GM23248 (cell line): ENCODE data around the gene DDX59. TPM values are rescaled to one million over a fixed set of nuclear protein-coding genes. Genes with fewer than 3 reads are reported as not detected.

Experiments used
- DNase-seq: peaks from one replicate; pipeline ENCODE4 v3.0.0-alpha.2; 2015
- H2AFZ ChIP-seq: fragments of 200-600 bp; sonication (generic); 2 replicates; pipeline ENCODE4 v1.6.1; 2016; ENCODE audit warnings: antibody characterized with exemption
- H3F3A ChIP-seq: fragments of 200-600 bp; sonication (generic); 2 replicates; pipeline ENCODE4 v1.6.1; 2016; ENCODE audit warnings: mild to moderate bottlenecking, antibody characterized with exemption, mixed run types; ENCODE audit not compliant: insufficient read depth
- H3K27ac ChIP-seq: fragments of 200-600 bp; sonication (generic); 2 replicates; pipeline ENCODE4 v1.5.1; 2016; ENCODE audit warnings: mild to moderate bottlenecking
- H3K27me3 ChIP-seq: fragments of 200-600 bp; sonication (generic); replicated peaks from 2 replicates; pipeline ENCODE4 v1.6.1; 2016; ENCODE audit warnings: mild to moderate bottlenecking; ENCODE audit not compliant: insufficient read depth
- H3K36me3 ChIP-seq: fragments of 200-600 bp; sonication (generic); 2 replicates; pipeline ENCODE4 v1.6.1; 2016; ENCODE audit warnings: low read depth, mild to moderate bottlenecking
- H3K4me1 ChIP-seq: fragments of 200-600 bp; sonication (generic); 2 replicates; pipeline ENCODE4 v1.6.1; 2016; ENCODE audit warnings: mild to moderate bottlenecking; ENCODE audit not compliant: insufficient read depth
- H3K4me2 ChIP-seq: fragments of 200-600 bp; sonication (generic); one replicate; pipeline ENCODE4 v1.6.1; 2016; ENCODE audit warnings: mild to moderate bottlenecking; ENCODE audit not compliant: unreplicated experiment
- H3K4me3 ChIP-seq: fragments of 200-600 bp; sonication (generic); 2 replicates; pipeline ENCODE4 v1.5.1; 2016; ENCODE audit warnings: mild to moderate bottlenecking
- H3K79me2 ChIP-seq: fragments of 200-600 bp; sonication (generic); 2 replicates; pipeline ENCODE4 v1.6.1; 2016; ENCODE audit warnings: mild to moderate bottlenecking; ENCODE audit not compliant: insufficient read depth
- H3K9ac ChIP-seq: fragments of 200-600 bp; sonication (generic); 2 replicates; pipeline ENCODE4 v1.6.1; 2016; ENCODE audit warnings: mild to moderate bottlenecking
- H3K9me2 ChIP-seq: fragments of 200-600 bp; sonication (generic); 2 replicates; pipeline ENCODE4 v1.6.1; 2016; ENCODE audit warnings: mixed run types, mild to moderate bottlenecking, moderate library complexity; ENCODE audit not compliant: insufficient read depth
- H3K9me3 ChIP-seq: fragments of 200-600 bp; sonication (generic); one replicate; pipeline ENCODE4 v1.6.1; 2017; ENCODE audit warnings: low read depth
- H4K20me1 ChIP-seq: fragments of 200-600 bp; sonication (generic); 2 replicates; pipeline ENCODE4 v1.6.0; 2016; ENCODE audit not compliant: insufficient read depth
- EZH2 ChIP-seq: fragments of 200-600 bp; sonication (generic); IDR thresholded peaks from 2 replicates; pipeline ENCODE4 v1.6.1; 2018; ENCODE audit warnings: antibody characterized with exemption, mild to moderate bottlenecking; ENCODE audit not compliant: insufficient read depth, poor library complexity, severe bottlenecking
- EZH2phosphoT487 ChIP-seq: fragments of 200-600 bp; sonication (generic); IDR thresholded peaks from 2 replicates; pipeline ENCODE4 v1.6.1; 2018; ENCODE audit warnings: antibody characterized with exemption, moderate library complexity, mild to moderate bottlenecking, low read depth; ENCODE audit not compliant: insufficient read depth
- WGBS, 2 experiments: methylation state at CpG; one replicate each; pipeline ENCODE4 v1.1.6; 2015 to 2017; ENCODE audit warnings: low lambda C conversion rate in 2 of 2, low coverage in 1 of 2; ENCODE audit errors: missing lambda C conversion rate in 2 of 2; 5-methylcytosine and 5-hydroxymethylcytosine counted together
- in situ Hi-C: fragments of 300-500 bp; cut with MboI; formaldehyde crosslinking; loops from 2 replicates; pipeline ENCODE4 v1.15.0; 2020
- polyA plus RNA-seq: library from polyadenylated mRNA; unstranded; fragments of >200 nt; fragmentation: Nextera tagmentation; extraction: Ambion mirVana; gene quantifications from 2 replicates; pipeline ENCODE4 v1.2.1, GENCODE V29; 2016
- total RNA-seq: library from RNA; depleted of rRNA; stranded (reverse); fragments of >200 nt; shearing (Covaris generic); gene quantifications from 2 replicates; pipeline ENCODE4 v1.2.3, GENCODE V29; 2014; rRNA removed

The DDX59 gene
- total RNA-seq = 14.2 and 19.2 TPM in 2 replicates
- polyA plus RNA-seq = 11.8 and 12.2 TPM in 2 replicates

DNA sequence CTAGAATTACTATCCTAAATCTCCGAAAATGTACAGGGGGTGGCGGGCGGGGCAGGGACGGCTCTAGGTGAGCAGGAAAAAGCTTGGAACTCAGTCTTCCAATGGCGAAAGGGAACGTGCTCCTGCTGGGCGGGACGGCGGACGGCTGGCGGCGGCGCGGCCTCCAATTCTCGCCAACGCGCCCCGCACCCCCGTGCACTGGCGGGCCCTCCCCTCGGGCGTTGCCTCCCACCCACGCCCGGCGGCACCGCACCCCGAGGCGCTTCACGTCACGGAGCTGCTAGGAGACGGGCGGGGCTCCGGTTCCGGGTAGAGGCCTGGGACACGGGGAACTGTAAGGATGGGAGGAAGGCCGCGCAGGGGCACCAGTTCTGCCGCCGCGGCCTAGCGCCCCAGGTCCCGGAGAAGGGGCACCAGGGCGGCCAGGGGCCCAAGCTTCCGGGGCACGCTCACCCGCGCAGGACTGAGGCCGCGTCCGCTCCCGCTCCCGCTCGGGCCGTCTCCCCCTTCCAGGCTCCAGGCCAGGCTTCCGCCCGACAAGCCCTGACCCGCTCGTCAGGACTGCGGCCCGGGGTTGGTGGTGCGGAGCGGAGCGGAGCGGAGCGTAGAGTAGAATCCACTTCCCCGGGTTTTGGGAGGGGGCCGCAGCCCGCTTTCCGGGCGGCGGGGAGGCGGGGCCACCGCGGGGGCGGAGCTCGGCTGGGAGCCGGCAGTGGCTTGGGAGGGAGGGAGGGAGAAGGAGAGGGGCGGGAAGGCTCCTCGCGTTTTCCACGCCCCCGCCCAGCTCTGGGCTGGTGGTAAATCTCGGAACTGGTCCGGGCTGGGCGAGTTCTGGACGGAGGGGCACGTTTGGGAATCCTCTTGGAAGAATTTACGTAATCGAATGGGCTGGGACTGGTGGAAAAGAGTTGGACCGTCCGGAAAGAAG, at the start of gene DDX59:
DDX59 (minus strand) TSS at position 594 of the 928 bp plus-strand sequence. CDS start 3,167 bp downstream, outside the sequence.
- Histone ChIP-seq H2AFZ (peak within 1 kb of the TSS; percentile 85), H4K20me1 (no peaks in the 10 kb centered on the region), H3K9me3 (no peaks in the 10 kb centered on the region), H3K9ac (peak within 1 kb of the TSS; percentile 99), H3K4me1 (peaks cover 31% of the 10 kb centered on the region), H3K36me3 (no peaks in the 10 kb centered on the region), H3K27ac (peak within 1 kb of the TSS; percentile 99), H3K79me2 (peaks cover 52% of the 10 kb centered on the region), H3K9me2 (no peaks in the 10 kb centered on the region), H3K4me3 (peak within 1 kb of the TSS; percentile 84), H3F3A (peaks cover 20% of the 10 kb centered on the region), H3K4me2 (peak within 1 kb of the TSS; percentile 98), H3K27me3 (no peaks in the 10 kb centered on the region)
- DNase-seq = peak; percentile 99
- WGBS, 2 experiments = 1% methylated on average over 68 to 69 of the region's 91 CpGs
- in situ Hi-C loops = no loop called here
- no peak for TF ChIP-seq EZH2phosphoT487
- TF ChIP-seq EZH2 = no peak

DNA sequence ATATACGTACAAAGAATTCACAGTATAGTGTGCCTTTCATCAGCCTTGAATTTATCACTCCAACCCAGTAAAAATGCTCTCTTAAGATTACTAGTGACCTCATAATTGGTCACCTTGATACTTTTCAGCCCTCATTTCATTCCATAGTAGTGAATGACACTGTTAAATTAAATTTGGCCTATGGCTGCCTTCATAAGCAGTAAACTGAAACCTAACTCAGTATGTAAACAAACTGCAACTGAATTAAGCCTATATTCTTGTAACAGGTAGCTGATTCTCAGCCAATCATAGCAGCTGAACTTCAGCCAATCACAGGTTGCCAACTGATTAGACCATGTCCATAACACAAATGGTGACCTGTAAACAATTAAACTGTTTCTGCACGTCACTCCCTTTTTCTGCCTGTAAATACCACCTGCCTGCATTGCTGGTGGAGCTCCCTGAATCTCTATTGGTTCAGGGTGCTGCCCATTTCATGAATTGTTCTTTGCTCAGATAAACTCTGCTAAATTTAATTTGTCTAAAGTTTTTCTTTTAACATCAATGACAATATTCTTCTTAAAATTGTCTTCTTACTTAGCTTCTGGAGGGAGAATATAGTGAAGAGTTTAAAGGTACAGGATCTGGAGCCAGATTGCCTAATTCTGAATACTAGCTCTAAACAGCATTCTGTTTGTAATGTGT, 44.9 kb upstream of the DDX59 start:
- Histone ChIP-seq H3K36me3 (no peaks in the 10 kb centered on the region), H3F3A (no peaks in the 10 kb centered on the region), H4K20me1 (no peaks in the 10 kb centered on the region), H3K9me3 (no peaks in the 10 kb centered on the region), H3K79me2 (no peaks in the 10 kb centered on the region), H2AFZ (no peak overlapping the region), H3K9me2 (no peaks in the 10 kb centered on the region), H3K4me1 (no peaks in the 10 kb centered on the region), H3K4me2 (no peak overlapping the region), H3K4me3 (no peak overlapping the region), H3K27ac (no peak overlapping the region), H3K27me3 (no peaks in the 10 kb centered on the region), H3K9ac (no peak overlapping the region)
- DNase-seq = no peak
- in situ Hi-C loops = no loop called here
- TF ChIP-seq EZH2phosphoT487 (no peak), EZH2 (no peak)
- WGBS, 2 experiments = 80 to 90% methylated on average over 2 of the region's 2 CpGs

DNA sequence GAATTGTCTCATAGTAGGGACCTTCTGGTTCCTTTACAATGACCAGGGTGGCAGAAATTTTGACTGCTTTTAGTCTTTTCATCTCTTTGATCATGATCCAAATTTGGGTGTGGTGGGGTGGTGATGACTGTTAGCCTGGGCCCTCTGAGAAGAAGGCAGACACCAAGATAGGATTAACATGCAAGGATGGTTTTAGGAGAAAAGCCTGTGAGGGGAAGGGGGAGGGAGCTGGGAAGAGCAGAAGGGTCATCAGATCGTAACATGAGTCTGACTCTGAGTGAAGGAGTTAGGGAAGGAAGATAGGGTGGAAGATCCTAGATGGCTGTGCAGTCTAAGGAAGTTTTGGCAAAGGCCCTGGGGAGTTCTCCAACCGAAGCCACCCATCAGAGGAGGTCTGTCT, 40.5 kb upstream of the DDX59 start:
- H3K4me2 ChIP-seq = no peak overlapping the region
- H3K4me3 ChIP-seq = no peak overlapping the region
- H3K36me3 ChIP-seq = no peaks in the 10 kb centered on the region
- H4K20me1 ChIP-seq = no peaks in the 10 kb centered on the region
- TF ChIP-seq EZH2phosphoT487 (no peak), EZH2 (no peak)
- no peaks in the 10 kb centered on the region for H3K9me3 ChIP-seq
- H3K9ac ChIP-seq = no peak overlapping the region
- H2AFZ ChIP-seq = no peak overlapping the region
- DNase-seq = no peak
- no peaks in the 10 kb centered on the region for H3K27me3 ChIP-seq
- no peak overlapping the region for H3K27ac ChIP-seq
- no peaks in the 10 kb centered on the region for H3K4me1 ChIP-seq
- 75 to 89% methylated on average over 2 of the region's 2 CpGs for WGBS, 2 experiments
- H3K9me2 ChIP-seq = no peaks in the 10 kb centered on the region
- H3K79me2 ChIP-seq = no peaks in the 10 kb centered on the region
- in situ Hi-C loops = no loop called here
- no peaks in the 10 kb centered on the region for H3F3A ChIP-seq

DNA sequence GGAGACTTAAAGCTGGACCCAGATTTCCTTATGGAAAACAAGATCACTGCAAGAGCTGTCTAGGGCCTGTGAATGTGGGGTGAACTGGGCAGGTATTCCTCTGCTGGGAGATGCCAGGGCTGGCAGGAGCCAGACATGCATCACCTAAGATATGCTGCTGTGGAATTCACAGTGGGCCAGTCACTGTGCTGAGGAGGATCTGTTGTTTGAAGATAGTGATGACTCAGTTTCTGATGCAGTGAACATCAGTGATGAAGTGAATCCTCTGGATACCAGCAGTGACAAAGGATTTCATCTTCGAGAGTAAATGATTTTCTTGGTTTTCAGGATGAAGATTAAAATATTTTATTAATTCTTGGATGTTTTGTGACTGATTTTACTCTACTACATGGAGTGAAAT, 39.1 kb upstream of the DDX59 start:
- in situ Hi-C loops = no loop called here
- Histone ChIP-seq H4K20me1 (no peaks in the 10 kb centered on the region), H3K4me2 (no peak overlapping the region), H3K36me3 (no peaks in the 10 kb centered on the region), H3K4me3 (no peak overlapping the region), H3K27me3 (no peaks in the 10 kb centered on the region), H3K27ac (no peak overlapping the region), H3K9ac (no peak overlapping the region), H3K9me2 (no peaks in the 10 kb centered on the region), H3K4me1 (no peaks in the 10 kb centered on the region), H3K79me2 (no peaks in the 10 kb centered on the region), H3F3A (no peaks in the 10 kb centered on the region), H3K9me3 (no peaks in the 10 kb centered on the region), H2AFZ (no peak overlapping the region)
- 81 to 97% methylated on average over 1 of the region's 1 CpG for WGBS, 2 experiments
- peak; percentile 43 for DNase-seq
- TF ChIP-seq EZH2 (no peak), EZH2phosphoT487 (no peak)
